HL-60 (cell line): ENCODE measurements around the gene CELF1.

Experiments
- CTCF ChIP-seq: IDR thresholded peaks from one replicate; pipeline ENCODE4 v1.5.1; 2011; ENCODE audit warnings: low read length, control low read depth, inconsistent platforms; ENCODE audit not compliant: insufficient read depth
- GABPA ChIP-seq: IDR thresholded peaks from 2 replicates; pipeline ENCODE4 v1.6.1; 2012; ENCODE audit warnings: low read depth
- POLR2AphosphoS5 ChIP-seq: IDR thresholded peaks from 2 replicates; pipeline ENCODE4 v1.6.1; 2012; ENCODE audit warnings: low read depth
- SPI1 ChIP-seq: IDR thresholded peaks from 2 replicates; pipeline ENCODE4 v1.6.1; 2012; ENCODE audit warnings: low read depth, mild to moderate bottlenecking, borderline replicate concordance
- TF ChIP-seq, protein P1 (sequence below): IDR thresholded peaks from 2 replicates; pipeline ENCODE4 v1.6.1; 2012; ENCODE audit warnings: low read depth; ENCODE audit not compliant: insufficient replicate concordance

GRCh38 chr11:47527186-47527585 lies 25.7 kb downstream of the CELF1 start:
- TF ChIP-seq CTCF: no peak
- TF ChIP-seq POLR2AphosphoS5: no peak
- TF ChIP-seq, protein P1, sequence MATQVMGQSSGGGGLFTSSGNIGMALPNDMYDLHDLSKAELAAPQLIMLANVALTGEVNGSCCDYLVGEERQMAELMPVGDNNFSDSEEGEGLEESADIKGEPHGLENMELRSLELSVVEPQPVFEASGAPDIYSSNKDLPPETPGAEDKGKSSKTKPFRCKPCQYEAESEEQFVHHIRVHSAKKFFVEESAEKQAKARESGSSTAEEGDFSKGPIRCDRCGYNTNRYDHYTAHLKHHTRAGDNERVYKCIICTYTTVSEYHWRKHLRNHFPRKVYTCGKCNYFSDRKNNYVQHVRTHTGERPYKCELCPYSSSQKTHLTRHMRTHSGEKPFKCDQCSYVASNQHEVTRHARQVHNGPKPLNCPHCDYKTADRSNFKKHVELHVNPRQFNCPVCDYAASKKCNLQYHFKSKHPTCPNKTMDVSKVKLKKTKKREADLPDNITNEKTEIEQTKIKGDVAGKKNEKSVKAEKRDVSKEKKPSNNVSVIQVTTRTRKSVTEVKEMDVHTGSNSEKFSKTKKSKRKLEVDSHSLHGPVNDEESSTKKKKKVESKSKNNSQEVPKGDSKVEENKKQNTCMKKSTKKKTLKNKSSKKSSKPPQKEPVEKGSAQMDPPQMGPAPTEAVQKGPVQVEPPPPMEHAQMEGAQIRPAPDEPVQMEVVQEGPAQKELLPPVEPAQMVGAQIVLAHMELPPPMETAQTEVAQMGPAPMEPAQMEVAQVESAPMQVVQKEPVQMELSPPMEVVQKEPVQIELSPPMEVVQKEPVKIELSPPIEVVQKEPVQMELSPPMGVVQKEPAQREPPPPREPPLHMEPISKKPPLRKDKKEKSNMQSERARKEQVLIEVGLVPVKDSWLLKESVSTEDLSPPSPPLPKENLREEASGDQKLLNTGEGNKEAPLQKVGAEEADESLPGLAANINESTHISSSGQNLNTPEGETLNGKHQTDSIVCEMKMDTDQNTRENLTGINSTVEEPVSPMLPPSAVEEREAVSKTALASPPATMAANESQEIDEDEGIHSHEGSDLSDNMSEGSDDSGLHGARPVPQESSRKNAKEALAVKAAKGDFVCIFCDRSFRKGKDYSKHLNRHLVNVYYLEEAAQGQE: no peak
- TF ChIP-seq GABPA: no peak
- no peak for TF ChIP-seq SPI1
